Fibroblast of pulmonary artery (primary cell): ENCODE results near the gene MCF2L.

ENCODE experiments used
- DNase-seq: peaks from one replicate; pipeline ENCODE4 v3.0.0-alpha.2; 2010; ENCODE audit warnings: low read depth
- H3K4me3 ChIP-seq: replicated peaks from 2 replicates; pipeline ENCODE4 v1.5.1; 2011; ENCODE audit warnings: low read depth, mild to moderate bottlenecking, control low read depth, low read length, moderate library complexity
- CTCF ChIP-seq: IDR thresholded peaks from 2 replicates; pipeline ENCODE4 v1.5.1; 2011; ENCODE audit warnings: mild to moderate bottlenecking, control low read depth, low read length, inconsistent platforms; ENCODE audit errors: missing control alignments

The MCF2L gene

GRCh38 chr13:113066142-113066455 is 97.1 kb downstream of the MCF2L start:
- DNase-seq, result no peak
- TF ChIP-seq CTCF, result no peak
- H3K4me3 ChIP-seq, result no peak overlapping the region

- no peak overlapping the region for H3K4me3 ChIP-seq
- no peak for TF ChIP-seq CTCF
- DNase-seq, result no peak
These were observed 97.7 kb downstream of the MCF2L start for GRCh38 chr13:113066746-113067145.

GRCh38 chr13:113069861-113070805 is 101.1 kb downstream of the MCF2L start:
- no peak for TF ChIP-seq CTCF
- H3K4me3 ChIP-seq, result no peak overlapping the region
- no peak for DNase-seq

- no peak overlapping the region for H3K4me3 ChIP-seq
- TF ChIP-seq CTCF, result no peak
- no peak for DNase-seq
These were observed 101.8 kb downstream of the MCF2L start for GRCh38 chr13:113070855-113071254.

GRCh38 chr13:113072376-113072775 is 103.4 kb downstream of the MCF2L start:
- DNase-seq, result no peak
- no peak for TF ChIP-seq CTCF

GRCh38 chr13:113073942-113074341 is 104.9 kb downstream of the MCF2L start:
- TF ChIP-seq CTCF, result no peak
- no peak overlapping the region for H3K4me3 ChIP-seq
- no peak for DNase-seq

More at GRCh38 chr13:113072376-113072775, 103.4 kb downstream of the MCF2L start:
- no peak overlapping the region for H3K4me3 ChIP-seq

- no peak overlapping the region for H3K4me3 ChIP-seq
- no peak for TF ChIP-seq CTCF
- DNase-seq, result no peak
These were observed 105.4 kb downstream of the MCF2L start for GRCh38 chr13:113074401-113074800.
